Measurements from ENCODE around the gene LY86.

GRCh38 chr6:6660339-6661045 lies 72.0 kb downstream of the LY86 start:
- TF ChIP-seq CBX5 (IDR thresholded peaks at IDR 0.05; ENCODE audit: low read depth) (no peak), CREM (IDR thresholded peaks at IDR 0.05; ENCODE audit: low read depth) (no peak), MEF2A (IDR thresholded peaks at IDR 0.05; ENCODE audit: insufficient read depth, low read depth, low read length) (no peak), SP1 (IDR thresholded peaks at IDR 0.05; ENCODE audit: low read depth, low read length) (no peak), GATAD2B (conservative IDR thresholded peaks at IDR 0.05; ENCODE audit: low read depth) (no peak), RCOR1 (conservative IDR thresholded peaks at IDR 0.05; ENCODE audit: low read depth, low read length) (no peak)
- TF ChIP-seq, protein P1, sequence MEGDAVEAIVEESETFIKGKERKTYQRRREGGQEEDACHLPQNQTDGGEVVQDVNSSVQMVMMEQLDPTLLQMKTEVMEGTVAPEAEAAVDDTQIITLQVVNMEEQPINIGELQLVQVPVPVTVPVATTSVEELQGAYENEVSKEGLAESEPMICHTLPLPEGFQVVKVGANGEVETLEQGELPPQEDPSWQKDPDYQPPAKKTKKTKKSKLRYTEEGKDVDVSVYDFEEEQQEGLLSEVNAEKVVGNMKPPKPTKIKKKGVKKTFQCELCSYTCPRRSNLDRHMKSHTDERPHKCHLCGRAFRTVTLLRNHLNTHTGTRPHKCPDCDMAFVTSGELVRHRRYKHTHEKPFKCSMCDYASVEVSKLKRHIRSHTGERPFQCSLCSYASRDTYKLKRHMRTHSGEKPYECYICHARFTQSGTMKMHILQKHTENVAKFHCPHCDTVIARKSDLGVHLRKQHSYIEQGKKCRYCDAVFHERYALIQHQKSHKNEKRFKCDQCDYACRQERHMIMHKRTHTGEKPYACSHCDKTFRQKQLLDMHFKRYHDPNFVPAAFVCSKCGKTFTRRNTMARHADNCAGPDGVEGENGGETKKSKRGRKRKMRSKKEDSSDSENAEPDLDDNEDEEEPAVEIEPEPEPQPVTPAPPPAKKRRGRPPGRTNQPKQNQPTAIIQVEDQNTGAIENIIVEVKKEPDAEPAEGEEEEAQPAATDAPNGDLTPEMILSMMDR (IDR thresholded peaks at IDR 0.05 in 2 of 3, conservative IDR thresholded peaks at IDR 0.05 in 1 of 3; ENCODE audit: control insufficient read depth in 2 of 3, extremely low read depth in 1 of 3, insufficient read depth in 1 of 3, low read depth in 3 of 3, low read length in 3 of 3) = no peak
- TF ChIP-seq, protein P2, sequence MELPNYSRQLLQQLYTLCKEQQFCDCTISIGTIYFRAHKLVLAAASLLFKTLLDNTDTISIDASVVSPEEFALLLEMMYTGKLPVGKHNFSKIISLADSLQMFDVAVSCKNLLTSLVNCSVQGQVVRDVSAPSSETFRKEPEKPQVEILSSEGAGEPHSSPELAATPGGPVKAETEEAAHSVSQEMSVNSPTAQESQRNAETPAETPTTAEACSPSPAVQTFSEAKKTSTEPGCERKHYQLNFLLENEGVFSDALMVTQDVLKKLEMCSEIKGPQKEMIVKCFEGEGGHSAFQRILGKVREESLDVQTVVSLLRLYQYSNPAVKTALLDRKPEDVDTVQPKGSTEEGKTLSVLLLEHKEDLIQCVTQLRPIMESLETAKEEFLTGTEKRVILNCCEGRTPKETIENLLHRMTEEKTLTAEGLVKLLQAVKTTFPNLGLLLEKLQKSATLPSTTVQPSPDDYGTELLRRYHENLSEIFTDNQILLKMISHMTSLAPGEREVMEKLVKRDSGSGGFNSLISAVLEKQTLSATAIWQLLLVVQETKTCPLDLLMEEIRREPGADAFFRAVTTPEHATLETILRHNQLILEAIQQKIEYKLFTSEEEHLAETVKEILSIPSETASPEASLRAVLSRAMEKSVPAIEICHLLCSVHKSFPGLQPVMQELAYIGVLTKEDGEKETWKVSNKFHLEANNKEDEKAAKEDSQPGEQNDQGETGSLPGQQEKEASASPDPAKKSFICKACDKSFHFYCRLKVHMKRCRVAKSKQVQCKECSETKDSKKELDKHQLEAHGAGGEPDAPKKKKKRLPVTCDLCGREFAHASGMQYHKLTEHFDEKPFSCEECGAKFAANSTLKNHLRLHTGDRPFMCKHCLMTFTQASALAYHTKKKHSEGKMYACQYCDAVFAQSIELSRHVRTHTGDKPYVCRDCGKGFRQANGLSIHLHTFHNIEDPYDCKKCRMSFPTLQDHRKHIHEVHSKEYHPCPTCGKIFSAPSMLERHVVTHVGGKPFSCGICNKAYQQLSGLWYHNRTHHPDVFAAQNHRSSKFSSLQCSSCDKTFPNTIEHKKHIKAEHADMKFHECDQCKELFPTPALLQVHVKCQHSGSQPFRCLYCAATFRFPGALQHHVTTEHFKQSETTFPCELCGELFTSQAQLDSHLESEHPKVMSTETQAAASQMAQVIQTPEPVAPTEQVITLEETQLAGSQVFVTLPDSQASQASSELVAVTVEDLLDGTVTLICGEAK (IDR thresholded peaks at IDR 0.05; ENCODE audit: borderline replicate concordance) = no peak
- TF ChIP-seq, protein P3, sequence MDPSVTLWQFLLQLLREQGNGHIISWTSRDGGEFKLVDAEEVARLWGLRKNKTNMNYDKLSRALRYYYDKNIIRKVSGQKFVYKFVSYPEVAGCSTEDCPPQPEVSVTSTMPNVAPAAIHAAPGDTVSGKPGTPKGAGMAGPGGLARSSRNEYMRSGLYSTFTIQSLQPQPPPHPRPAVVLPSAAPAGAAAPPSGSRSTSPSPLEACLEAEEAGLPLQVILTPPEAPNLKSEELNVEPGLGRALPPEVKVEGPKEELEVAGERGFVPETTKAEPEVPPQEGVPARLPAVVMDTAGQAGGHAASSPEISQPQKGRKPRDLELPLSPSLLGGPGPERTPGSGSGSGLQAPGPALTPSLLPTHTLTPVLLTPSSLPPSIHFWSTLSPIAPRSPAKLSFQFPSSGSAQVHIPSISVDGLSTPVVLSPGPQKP (IDR thresholded peaks at IDR 0.05; ENCODE audit: low read depth, low read length) = no peak

All from GM12878 (cell line).